IMR-90 (cell line): ENCODE results near the gene DPYD. TPM values are rescaled to one million over a fixed set of nuclear protein-coding genes. Genes with fewer than 3 reads are reported as not detected.

Experiments used
- ATAC-seq: fragments of 200-7000 bp; cut with Tn5 transposase; 2 replicates; pipeline ENCODE4 v1.9.1; 2020; ENCODE audit warnings: low read depth, mild to moderate bottlenecking, moderate library complexity
- BruUV-seq: library from RNA; stranded (reverse); fragments of 400-500 nt; replicated peaks from 2 replicates; lab custom pipeline; 2021; lab: Mats Ljungman, UMichigan
- CTCF ChIA-PET: fragments of 300-600 bp; formaldehyde crosslinking; extraction: SDS; loops from one replicate; lab custom pipeline; 2021; ENCODE audit warnings: antibody characterized with exemption; lab: Yijun Ruan, JAX
- POLR2A ChIA-PET: fragments of 300-600 bp; sonication (Branson Sonifier 250); formaldehyde crosslinking; loops from one replicate; lab custom pipeline; 2022; ENCODE audit warnings: antibody characterized with exemption; ENCODE audit not compliant: unreplicated experiment; lab: Charles Lee
- DNase-seq: peaks from one replicate; pipeline ENCODE4 v3.0.0; 2013
- H2AFZ ChIP-seq: replicated peaks from 2 replicates; pipeline ENCODE3; 2013; ENCODE audit warnings: low read length, mild to moderate bottlenecking; ENCODE audit not compliant: poor library complexity
- H2AK5ac ChIP-seq: 2 replicates; pipeline ENCODE4 v1.6.1; 2013; ENCODE audit warnings: low read depth, low read length, inconsistent platforms
- H2AK9ac ChIP-seq: replicated peaks from 2 replicates; pipeline ENCODE3; 2013; ENCODE audit warnings: mild to moderate bottlenecking, low read depth, low read length, moderate library complexity; ENCODE audit not compliant: poor library complexity
- H2BK120ac ChIP-seq: 2 replicates; pipeline ENCODE4 v1.6.1; 2013; ENCODE audit warnings: low read depth, low read length, inconsistent platforms
- H2BK15ac ChIP-seq: 3 replicates; pipeline ENCODE4 v1.6.1; 2013; ENCODE audit warnings: low read depth, low read length, inconsistent platforms
- H2BK20ac ChIP-seq: 2 replicates; pipeline ENCODE4 v1.6.1; 2013; ENCODE audit warnings: low read depth, mild to moderate bottlenecking, inconsistent platforms, low read length, moderate library complexity
- H2BK5ac ChIP-seq: 2 replicates; pipeline ENCODE4 v1.6.1; 2013; ENCODE audit warnings: mild to moderate bottlenecking, low read depth, low read length, inconsistent platforms; ENCODE audit not compliant: poor library complexity, severe bottlenecking
- H3K14ac ChIP-seq: replicated peaks from 2 replicates; pipeline ENCODE4 v1.6.1; 2013; ENCODE audit warnings: low read depth, low read length, inconsistent platforms
- H3K18ac ChIP-seq: 2 replicates; pipeline ENCODE4 v1.6.1; 2013; ENCODE audit warnings: low read depth, low read length, control low read depth
- H3K23ac ChIP-seq: 2 replicates; pipeline ENCODE4 v1.6.1; 2013; ENCODE audit warnings: low read depth, low read length, inconsistent platforms
- H3K27ac ChIP-seq: 2 replicates; pipeline ENCODE4 v1.5.1; 2013; ENCODE audit warnings: mild to moderate bottlenecking, control low read depth, low read length; ENCODE audit not compliant: insufficient read depth
- H3K27me3 ChIP-seq: 2 replicates; pipeline ENCODE4 v1.6.1; 2013; ENCODE audit warnings: low read length; ENCODE audit not compliant: control insufficient read depth, insufficient read depth
- H3K36me3 ChIP-seq: 2 replicates; pipeline ENCODE4 v1.6.1; 2013; ENCODE audit warnings: low read length, mixed read lengths; ENCODE audit not compliant: control insufficient read depth, insufficient read depth
- H3K4ac ChIP-seq: 2 replicates; pipeline ENCODE4 v1.6.1; 2013; ENCODE audit warnings: low read depth, low read length, inconsistent platforms
- H3K4me1 ChIP-seq: 2 replicates; pipeline ENCODE4 v1.6.1; 2013; ENCODE audit warnings: low read length, mixed read lengths; ENCODE audit not compliant: control insufficient read depth, insufficient read depth
- H3K4me2 ChIP-seq: 2 replicates; pipeline ENCODE4 v1.6.1; 2013; ENCODE audit warnings: low read depth, mild to moderate bottlenecking, control low read depth, low read length, moderate library complexity
- H3K4me3 ChIP-seq: 2 replicates; pipeline ENCODE4 v1.5.1; 2013; ENCODE audit warnings: low read depth, mild to moderate bottlenecking, control low read depth, low read length, moderate library complexity; ENCODE audit not compliant: insufficient read depth
- H3K56ac ChIP-seq: 2 replicates; pipeline ENCODE4 v1.6.1; 2013; ENCODE audit warnings: low read length, inconsistent platforms; ENCODE audit not compliant: insufficient read depth; ENCODE audit errors: extremely low read depth
- H3K79me1 ChIP-seq, 2 experiments: 2 replicates each; pipeline ENCODE4 v1.6.1; 2013; ENCODE audit warnings: low read length in 2 of 2, inconsistent platforms in 1 of 2, low read depth in 1 of 2
- H3K9ac ChIP-seq: 2 replicates; pipeline ENCODE4 v1.6.1; 2013; ENCODE audit warnings: low read depth, low read length, control low read depth
- H3K9me1 ChIP-seq: 2 replicates; pipeline ENCODE4 v1.6.1; 2013; ENCODE audit warnings: low read length, inconsistent platforms; ENCODE audit not compliant: insufficient read depth
- H3K9me3 ChIP-seq: 2 replicates; pipeline ENCODE4 v1.6.1; 2013; ENCODE audit warnings: low read length; ENCODE audit not compliant: control insufficient read depth, insufficient read depth
- H4K20me1 ChIP-seq: 2 replicates; pipeline ENCODE4 v1.6.1; 2013; ENCODE audit warnings: low read length, inconsistent platforms; ENCODE audit not compliant: insufficient read depth
- H4K5ac ChIP-seq: 2 replicates; pipeline ENCODE4 v1.6.1; 2013; ENCODE audit warnings: mild to moderate bottlenecking, low read depth, low read length, control low read depth
- H4K8ac ChIP-seq, 2 experiments: 2 replicates each; pipeline ENCODE4 v1.6.1; 2013; ENCODE audit warnings: low read depth in 2 of 2, low read length in 2 of 2, control low read depth in 1 of 2, inconsistent platforms in 1 of 2
- H4K91ac ChIP-seq: 2 replicates; pipeline ENCODE4 v1.6.1; 2013; ENCODE audit warnings: low read depth, low read length, inconsistent platforms; ENCODE audit not compliant: insufficient read depth
- BHLHE40 ChIP-seq: fragments of 150-350 bp; IDR thresholded peaks from 2 replicates; pipeline ENCODE4 v1.6.1; 2016; ENCODE audit warnings: mild to moderate bottlenecking, low read depth, low read length
- CEBPB ChIP-seq: IDR thresholded peaks from 2 replicates; pipeline ENCODE4 v1.6.1; 2012; ENCODE audit warnings: low read depth, low read length, improper control_type of control experiment
- CHD1 ChIP-seq: IDR thresholded peaks from 2 replicates; pipeline ENCODE4 v1.6.1; 2012; ENCODE audit warnings: low read depth, low read length, improper control_type of control experiment
- CTCF ChIP-seq: conservative IDR thresholded peaks from 2 replicates; pipeline ENCODE4 v1.5.1; 2012; ENCODE audit warnings: mild to moderate bottlenecking, low read depth, low read length, improper control_type of control experiment
- ELK1 ChIP-seq: fragments of 150-350 bp; IDR thresholded peaks from 2 replicates; pipeline ENCODE4 v1.6.1; 2016; ENCODE audit warnings: low read depth, mild to moderate bottlenecking, low read length, moderate library complexity, borderline replicate concordance
- FOS ChIP-seq: fragments of 150-350 bp; IDR thresholded peaks from 2 replicates; pipeline ENCODE4 v1.6.1; 2016; ENCODE audit warnings: low read depth, low read length
- MAZ ChIP-seq: IDR thresholded peaks from 2 replicates; pipeline ENCODE4 v1.6.1; 2012; ENCODE audit warnings: low read depth, mild to moderate bottlenecking, low read length, improper control_type of control experiment, moderate library complexity, borderline replicate concordance
- MXI1 ChIP-seq: IDR thresholded peaks from 2 replicates; pipeline ENCODE4 v1.6.1; 2012; ENCODE audit warnings: low read depth, mild to moderate bottlenecking, low read length, moderate library complexity, borderline replicate concordance
- NFE2L2 ChIP-seq: fragments of 150-350 bp; IDR thresholded peaks from 2 replicates; pipeline ENCODE4 v1.6.1; 2016; ENCODE audit warnings: low read depth, mild to moderate bottlenecking, low read length
- POLR2A ChIP-seq: IDR thresholded peaks from 2 replicates; pipeline ENCODE4 v1.6.1; 2012; ENCODE audit warnings: mild to moderate bottlenecking, low read depth, low read length
- RCOR1 ChIP-seq: IDR thresholded peaks from 2 replicates; pipeline ENCODE4 v1.6.1; 2012; ENCODE audit warnings: mild to moderate bottlenecking, low read length, improper control_type of control experiment; ENCODE audit not compliant: insufficient replicate concordance
- RFX5 ChIP-seq: IDR thresholded peaks from 2 replicates; pipeline ENCODE4 v1.8.0; 2012; ENCODE audit warnings: low read depth, mild to moderate bottlenecking, low read length, moderate library complexity
- SMC3 ChIP-seq: fragments of 150-350 bp; IDR thresholded peaks from 2 replicates; pipeline ENCODE4 v1.6.1; 2016; ENCODE audit warnings: low read depth, mild to moderate bottlenecking, antibody characterized with exemption, low read length, moderate library complexity
- WGBS, 2 experiments: methylation state at CpG; one replicate each; pipeline versions ENCODE4 v1.1.5 to v1.1.7; 2013; ENCODE audit warnings: missing lambda C conversion rate in 2 of 2; ENCODE audit not compliant: insufficient read length in 1 of 2; ENCODE audit errors: extremely low coverage in 2 of 2; 5-methylcytosine and 5-hydroxymethylcytosine counted together
- dilution Hi-C: fragments of 300-500 bp; cut with HindIII; formaldehyde crosslinking; loops from one replicate; pipeline ENCODE4 v1.14.3; 2018; ENCODE audit warnings: low sequenced_read_pairs; ENCODE audit not compliant: unreplicated experiment
- in situ Hi-C: fragments of 300-500 bp; cut with MboI; formaldehyde crosslinking; loops from 3 replicates; pipeline ENCODE4 v1.14.3; 2019; ENCODE audit warnings: low sequenced_read_pairs, inconsistent platforms, mixed read lengths
- intact Hi-C: fragments of 100-400 bp; cut with micrococcal nuclease; formaldehyde crosslinking; loops from 2 replicates; pipeline ENCODE4 v1.10.0; 2022
- polyA plus RNA-seq, 3 experiments: library from polyadenylated mRNA; depleted of rRNA; stranded (reverse); fragments of >200 nt; gene quantifications; 2 replicates each; pipeline ENCODE4 v1.2.3, GENCODE V29; 2012; ENCODE audit warnings: low replicate concordance in 1 of 3
- total RNA-seq: library from RNA; depleted of rRNA; stranded (reverse); fragments of >200 nt; gene quantifications from 2 replicates; pipeline ENCODE4 v1.2.3, GENCODE V29; 2012
- TF ChIP-seq, protein P1 (sequence below): fragments of 150-350 bp; IDR thresholded peaks from 2 replicates; pipeline ENCODE4 v1.6.1; 2017; ENCODE audit warnings: mild to moderate bottlenecking, antibody characterized with exemption, low read length, low read depth

DPYD gene
- total and polyA plus RNA-seq, 2 of the 4 experiments (the other 2 are of a cell fraction) = 9.3 to 47.3 TPM

GRCh38 chr1:97572561-97572960 lies 348.3 kb downstream of the DPYD start:
- in situ Hi-C loops = no loop called here
- no peak for TF ChIP-seq RCOR1
- no peak for TF ChIP-seq CHD1
- TF ChIP-seq, protein P1, sequence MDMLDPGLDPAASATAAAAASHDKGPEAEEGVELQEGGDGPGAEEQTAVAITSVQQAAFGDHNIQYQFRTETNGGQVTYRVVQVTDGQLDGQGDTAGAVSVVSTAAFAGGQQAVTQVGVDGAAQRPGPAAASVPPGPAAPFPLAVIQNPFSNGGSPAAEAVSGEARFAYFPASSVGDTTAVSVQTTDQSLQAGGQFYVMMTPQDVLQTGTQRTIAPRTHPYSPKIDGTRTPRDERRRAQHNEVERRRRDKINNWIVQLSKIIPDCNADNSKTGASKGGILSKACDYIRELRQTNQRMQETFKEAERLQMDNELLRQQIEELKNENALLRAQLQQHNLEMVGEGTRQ = no peak
- TF ChIP-seq CEBPB = no peak
- TF ChIP-seq ELK1 = no peak
- TF ChIP-seq BHLHE40 = no peak
- no peak for TF ChIP-seq MAZ
- no peak for TF ChIP-seq FOS
- no peak for TF ChIP-seq MXI1
- no peak for TF ChIP-seq SMC3
- no peak for TF ChIP-seq POLR2A
- no peak for TF ChIP-seq RFX5
- no peak for TF ChIP-seq CTCF
- TF ChIP-seq NFE2L2 = no peak
- Histone ChIP-seq H3K4me2 (no peak overlapping the region), H2AK9ac (no peak overlapping the region), H3K4me3 (no peak overlapping the region), H2BK20ac (no peak overlapping the region), H2AK5ac (no peak overlapping the region), H2AFZ (no peak overlapping the region), H2BK15ac (no peak overlapping the region), H4K20me1 (no peaks in the 10 kb centered on the region), H4K91ac (no peak overlapping the region), H4K8ac (no peak overlapping the region), H3K9me1 (no peaks in the 10 kb centered on the region), H3K79me1 (no peaks in the 10 kb centered on the region), H3K56ac (no peak overlapping the region), H3K23ac (no peak overlapping the region), H3K4me1 (peaks cover 1% of the 10 kb centered on the region; the same call in 1 of the 2 replicates), H3K18ac (no peak overlapping the region), H3K14ac (no peak overlapping the region), H2BK120ac (no peak overlapping the region), H4K5ac (no peak overlapping the region), H3K9me3 (no peaks in the 10 kb centered on the region), H2BK5ac (no peak overlapping the region), H3K4ac (no peak overlapping the region), H3K36me3 (no peaks in the 10 kb centered on the region), H3K27ac (no peak overlapping the region), H3K9ac (no peak overlapping the region), H3K27me3 (no peaks in the 10 kb centered on the region)
- ChIA-PET CTCF (no interaction called here), POLR2A (no interaction called here)
- BruUV-seq = no TSS peak
- no CpG with 5 or more reads among the region's 1 CpG for WGBS, 2 experiments
- intact Hi-C loops = no loop called here
- ATAC-seq (peak; percentile 32; the same call in 1 of the 2 replicates), DNase-seq (peak; percentile 11)
- dilution Hi-C loops = no loop called here
